Measurements from ENCODE around the gene DNAJC18. TPM values are rescaled to one million over a fixed set of nuclear protein-coding genes. Genes with fewer than 3 reads are reported as not detected.

Gene DNAJC18
- total RNA-seq, 1 experiment from 2014 or later = 4.4 TPM

Other genes starting within 250 kb of the DNAJC18 start
- 7.9 and 17.2 TPM in 2 replicates for gene SIL1, start 241.2 kb downstream of the DNAJC18 start, total RNA-seq (2014; rRNA removed)
- gene MATR3, start 145.8 kb downstream of the DNAJC18 start, total RNA-seq (2014; rRNA removed) = 139 and 162 TPM in 2 replicates
- gene PAIP2, start 97.7 kb downstream of the DNAJC18 start, total RNA-seq (2014; rRNA removed) = 35.1 and 39.3 TPM in 2 replicates
- gene SLC23A1, start 56.2 kb downstream of the DNAJC18 start, total RNA-seq (2014; rRNA removed) = not detected in 2 replicates
- gene MZB1, start 49.6 kb downstream of the DNAJC18 start, total RNA-seq (2014; rRNA removed) = 0.22 and 1.0 TPM in 2 replicates
- gene PROB1, start 44.4 kb downstream of the DNAJC18 start, total RNA-seq (2014; rRNA removed) = 1.9 and 2.2 TPM in 2 replicates
- 1.4 and 3.1 TPM in 2 replicates for gene SPATA24, start 35.4 kb downstream of the DNAJC18 start, total RNA-seq (2014; rRNA removed)
- 0.36 TPM in 1 of 2 replicates, not detected in the other for gene ECSCR, start 23.2 kb upstream of the DNAJC18 start, total RNA-seq (2014; rRNA removed)
- not detected in 2 replicates for gene SMIM33, start 31.5 kb upstream of the DNAJC18 start, total RNA-seq (2014; rRNA removed)
- gene STING1, start 43.2 kb upstream of the DNAJC18 start, total RNA-seq (2014; rRNA removed) = 6.5 and 12.6 TPM in 2 replicates
- gene UBE2D2, start 121.8 kb upstream of the DNAJC18 start, total RNA-seq (2014; rRNA removed) = 98.7 and 104 TPM in 2 replicates
- gene CXXC5, start 208.8 kb upstream of the DNAJC18 start, total RNA-seq (2014; rRNA removed) = 31.1 and 42.4 TPM in 2 replicates

All from PC-3 (cell line).